A673 (cell line): Measurements from ENCODE around the gene TIMP1. TPM values are rescaled to one million over a fixed set of nuclear protein-coding genes. Genes with fewer than 3 reads are reported as not detected.

Experiments used
- Bru-seq: library from RNA; stranded (reverse); fragments of 400-500 nt; gene quantifications from one replicate; lab custom pipeline; 2021; lab: Mats Ljungman, UMichigan
- BruChase-seq, 2 experiments: library from RNA; stranded (reverse); fragments of 400-500 nt; gene quantifications; one replicate each; lab custom pipeline; 2021; lab: Mats Ljungman, UMichigan
- BruUV-seq: library from RNA; stranded (reverse); fragments of 400-500 nt; replicated peaks from 2 replicates; lab custom pipeline; 2021; lab: Mats Ljungman, UMichigan
- CTCF ChIA-PET: fragments of 300-600 bp; sonication (Branson Sonifier 250); formaldehyde crosslinking; loops from one replicate; lab custom pipeline; 2022; ENCODE audit warnings: antibody characterized with exemption; lab: Charles Lee
- POLR2A ChIA-PET: fragments of 300-600 bp; sonication (Branson Sonifier 250); formaldehyde crosslinking; loops from one replicate; lab custom pipeline; 2022; ENCODE audit warnings: antibody characterized with exemption; ENCODE audit not compliant: low non-redundant PET; lab: Charles Lee
- DNase-seq: peaks from one replicate; pipeline ENCODE4 v3.0.0-alpha.2; 2015; ENCODE audit warnings: low spot score
- H3K27ac ChIP-seq: fragments of 200-600 bp; sonication (generic); 2 replicates; pipeline ENCODE4 v1.5.1; 2016; ENCODE audit warnings: mixed run types, low read depth, mild to moderate bottlenecking, mixed read lengths, antibody characterized with exemption, low read length; ENCODE audit not compliant: poor library complexity, severe bottlenecking
- H3K27me3 ChIP-seq: fragments of 200-600 bp; sonication (generic); replicated peaks from 2 replicates; pipeline ENCODE4 v1.6.1; 2017; ENCODE audit warnings: mixed run types, low read depth, mild to moderate bottlenecking, mixed read lengths, antibody characterized with exemption, low read length; ENCODE audit not compliant: insufficient read depth, poor library complexity
- H3K36me3 ChIP-seq: fragments of 200-600 bp; sonication (generic); 2 replicates; pipeline ENCODE4 v1.6.1; 2016; ENCODE audit warnings: mixed run types, mild to moderate bottlenecking, mixed read lengths, antibody characterized with exemption, low read length; ENCODE audit not compliant: insufficient read depth, poor library complexity, severe bottlenecking
- H3K4me1 ChIP-seq: fragments of 200-600 bp; sonication (generic); 2 replicates; pipeline ENCODE4 v1.6.1; 2017; ENCODE audit warnings: mixed run types, mild to moderate bottlenecking, mixed read lengths, antibody characterized with exemption, low read length; ENCODE audit not compliant: insufficient read depth, poor library complexity, severe bottlenecking
- H3K4me3 ChIP-seq: fragments of 200-600 bp; sonication (generic); 2 replicates; pipeline ENCODE4 v1.5.1; 2016; ENCODE audit warnings: low read depth, mixed run types, mild to moderate bottlenecking, mixed read lengths, low read length; ENCODE audit not compliant: poor library complexity, severe bottlenecking
- H3K9me3 ChIP-seq: fragments of 200-600 bp; sonication (generic); 2 replicates; pipeline ENCODE4 v1.6.1; 2016; ENCODE audit warnings: mixed run types, low read depth, mild to moderate bottlenecking, mixed read lengths, antibody characterized with exemption, low read length; ENCODE audit not compliant: poor library complexity, severe bottlenecking
- CTCF ChIP-seq: fragments of 300-800, 200-600 bp; sonication (generic); conservative IDR thresholded peaks from 2 replicates; pipeline ENCODE4 v1.5.1; 2017; ENCODE audit warnings: low read depth, mild to moderate bottlenecking, antibody characterized with exemption, low read length, moderate library complexity, mixed read lengths
- EZH2 ChIP-seq: fragments of 200-600 bp; sonication (generic); IDR thresholded peaks from 2 replicates; pipeline ENCODE4 v1.6.1; 2017; ENCODE audit warnings: borderline replicate concordance, low read depth, mild to moderate bottlenecking, mixed read lengths, antibody characterized with exemption, low read length; ENCODE audit not compliant: poor library complexity, severe bottlenecking
- intact Hi-C: fragments of 100-400 bp; cut with micrococcal nuclease; formaldehyde crosslinking; loops from one replicate; pipeline ENCODE4 v1.10.0; 2022; ENCODE audit not compliant: unreplicated experiment
- long read RNA-seq: library from polyadenylated mRNA; stranded (forward); transcript quantifications from one replicate; pipeline ENCODE4 v2.0.0, GENCODE V29; 2022
- total RNA-seq: library from RNA; stranded (reverse); gene quantifications from 2 replicates; pipeline ENCODE4 v1.2.3, GENCODE V29; 2021

Gene TIMP1
- total RNA-seq: 386 and 471 TPM in 2 replicates
- percentile 86 among the genes with signal in this experiment for Bru-seq, nascent RNA
- percentile 75 among the genes with signal in this experiment for BruChase-seq, experiment 1, labeled RNA remaining after a 2-hour chase
- percentile 90 among the genes with signal in this experiment for BruChase-seq, experiment 2, labeled RNA remaining after a 6-hour chase
- long read RNA-seq, transcript TIMP1-201 (6 exons, 892 nt): major isoform, 343 of 355 reads
- long read RNA-seq, partial matches to known transcripts: 4 of 355 reads
- long read RNA-seq, other reads (novel, unspliced or antisense): 3 of 355 reads

GRCh38 chrX:47581731-47582647, at the start of gene TIMP1:
Gene TIMP1, plus strand, starts transcription at chrX:47582436. Its CDS starts 980 bp downstream, at chrX:47583416.
- Histone ChIP-seq H3K27me3 (no peaks in the 10 kb centered on the region), H3K36me3 (peaks cover 9% of the 10 kb centered on the region), H3K4me1 (peaks cover 12% of the 10 kb centered on the region), H3K9me3 (no peaks in the 10 kb centered on the region), H3K27ac (peak within 1 kb of the TSS; percentile 69), H3K4me3 (peak within 1 kb of the TSS; percentile 57)
- CTCF ChIA-PET: interaction anchor here (0.6 to 1.0 kb wide), 2 partner anchors 62 to 68 kb away, joined by 3 to 4 read pairs; partner anchors contain the start of gene ELK1
- POLR2A ChIA-PET: interaction anchor here (0.6 kb wide), 2 partner anchors 27 to 450 kb away, joined by 3 to 4 read pairs; no protein-coding TSS in a partner anchor
- intact Hi-C loops: no loop called here
- TF ChIP-seq EZH2 (no peak), CTCF (no peak)
- peak; percentile 95 for DNase-seq
- no TSS peak for BruUV-seq

- Histone ChIP-seq H3K27ac (no peak overlapping the region), H3K36me3 (no peaks in the 10 kb centered on the region), H3K4me3 (no peak overlapping the region), H3K9me3 (no peaks in the 10 kb centered on the region), H3K4me1 (peaks cover 12% of the 10 kb centered on the region), H3K27me3 (no peaks in the 10 kb centered on the region)
- no peak for TF ChIP-seq CTCF
- no peak for TF ChIP-seq EZH2
- ChIA-PET CTCF (no interaction called here), POLR2A (no interaction called here)
- intact Hi-C loops: no loop called here
- BruUV-seq: no TSS peak
- DNase-seq: no peak
Measured at GRCh38 chrX:47539860-47540259, 42.4 kb upstream of the TIMP1 start.

DNA sequence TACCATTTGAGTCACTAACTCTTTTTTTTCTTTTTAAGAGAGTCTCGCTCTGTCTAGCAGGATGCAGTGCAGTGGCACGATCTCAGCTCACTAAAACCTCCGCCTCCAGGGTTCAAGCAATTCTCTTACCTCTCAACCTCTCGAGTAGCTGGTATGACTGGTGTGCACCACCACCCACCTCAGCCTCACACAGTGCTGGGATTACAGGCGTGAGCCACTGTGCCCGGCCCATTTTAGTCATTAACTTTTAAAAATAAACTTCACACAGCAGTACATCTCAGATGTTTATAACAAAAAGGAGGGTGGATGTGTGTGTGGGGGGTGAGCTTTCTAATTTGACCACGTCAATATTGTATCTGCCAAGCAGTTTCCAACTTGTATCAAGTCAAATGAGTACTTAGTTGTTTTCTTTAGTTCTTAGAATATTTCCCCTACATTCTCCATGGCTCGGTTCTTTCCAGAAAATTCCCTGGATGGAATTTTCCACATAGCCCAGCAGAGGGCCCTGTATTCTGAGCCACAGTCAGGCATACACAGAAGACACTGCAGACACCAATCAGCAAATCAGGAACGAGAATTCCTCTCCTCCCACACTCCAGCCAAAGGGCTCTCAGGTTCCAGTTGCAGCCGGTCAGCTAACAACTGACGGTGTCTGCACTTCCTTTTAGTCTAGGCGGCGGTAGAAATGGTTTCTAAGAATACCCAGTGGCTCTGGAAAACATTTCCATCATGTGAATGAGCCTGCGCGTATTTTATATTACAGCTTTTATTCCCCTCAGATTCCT, 41.3 kb upstream of the TIMP1 start:
- H3K4me1 ChIP-seq: peaks cover 12% of the 10 kb centered on the region
- no peaks in the 10 kb centered on the region for H3K27me3 ChIP-seq
- TF ChIP-seq EZH2 (no peak), CTCF (peak; percentile 68)
- DNase-seq: peak; percentile 86
- H3K4me3 ChIP-seq: no peak overlapping the region
- no peaks in the 10 kb centered on the region for H3K36me3 ChIP-seq
- ChIA-PET POLR2A (interaction anchor here (0.6 to 0.7 kb wide), 2 partner anchors 15 to 939 kb away, joined by 3 read pairs; no protein-coding TSS in a partner anchor), CTCF (interaction anchor here (0.6 to 0.9 kb wide), 2 partner anchors 39 to 104 kb away, joined by 3 read pairs; no protein-coding TSS in a partner anchor)
- intact Hi-C loops: no loop called here
- BruUV-seq: no TSS peak
- no peaks in the 10 kb centered on the region for H3K9me3 ChIP-seq
- peak overlapping the region; percentile 52 for H3K27ac ChIP-seq
